ENCODE measurements around the gene WRNIP1. TPM values are rescaled to one million over a fixed set of nuclear protein-coding genes. Genes with fewer than 3 reads are reported as not detected.

Gene WRNIP1
- total RNA-seq, 1 donor from 2014 or later = 25.3 TPM

DNA sequence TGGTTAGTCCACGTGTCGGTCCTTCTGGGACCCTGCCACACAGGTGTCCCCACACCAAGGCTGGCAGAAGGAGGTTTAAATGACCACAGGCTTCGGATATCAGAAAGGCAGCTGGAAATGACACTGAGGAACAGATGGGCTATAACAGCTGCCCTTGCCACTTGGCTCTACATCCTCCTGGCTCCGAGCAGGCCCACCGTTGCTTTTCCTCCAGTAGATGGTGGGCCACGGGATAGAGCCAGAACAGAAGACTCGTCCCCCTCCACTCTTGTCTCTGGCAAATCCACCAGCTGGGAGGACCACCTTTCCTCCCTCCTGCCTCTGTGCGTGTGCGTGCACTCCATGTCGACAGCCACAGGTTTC, 17.6 kb downstream of the WRNIP1 start:
- peaks cover 6% of the 10 kb centered on the region for H3K4me1 ChIP-seq
- H3F3A ChIP-seq (ENCODE audit: low read depth) = no peaks in the 10 kb centered on the region
- no peak overlapping the region for H2AFZ ChIP-seq (replicated peaks)
- H3K4me3 ChIP-seq = no peak overlapping the region
- peaks cover 20% of the 10 kb centered on the region for H3K79me2 ChIP-seq (ENCODE audit: low read depth)
- peaks cover 50% of the 10 kb centered on the region for H3K36me3 Mint-ChIP-seq
- no peak overlapping the region for H3K4me3 Mint-ChIP-seq
- no peak overlapping the region for H3K27ac Mint-ChIP-seq
- no peaks in the 10 kb centered on the region for H3K36me3 ChIP-seq
- no peak overlapping the region for H3K9ac ChIP-seq
- TF ChIP-seq EZH2 (IDR thresholded peaks at IDR 0.05) = no peak
- no peak for TF ChIP-seq EZH2phosphoT487 (IDR thresholded peaks at IDR 0.05)
- TF ChIP-seq, protein P1, sequence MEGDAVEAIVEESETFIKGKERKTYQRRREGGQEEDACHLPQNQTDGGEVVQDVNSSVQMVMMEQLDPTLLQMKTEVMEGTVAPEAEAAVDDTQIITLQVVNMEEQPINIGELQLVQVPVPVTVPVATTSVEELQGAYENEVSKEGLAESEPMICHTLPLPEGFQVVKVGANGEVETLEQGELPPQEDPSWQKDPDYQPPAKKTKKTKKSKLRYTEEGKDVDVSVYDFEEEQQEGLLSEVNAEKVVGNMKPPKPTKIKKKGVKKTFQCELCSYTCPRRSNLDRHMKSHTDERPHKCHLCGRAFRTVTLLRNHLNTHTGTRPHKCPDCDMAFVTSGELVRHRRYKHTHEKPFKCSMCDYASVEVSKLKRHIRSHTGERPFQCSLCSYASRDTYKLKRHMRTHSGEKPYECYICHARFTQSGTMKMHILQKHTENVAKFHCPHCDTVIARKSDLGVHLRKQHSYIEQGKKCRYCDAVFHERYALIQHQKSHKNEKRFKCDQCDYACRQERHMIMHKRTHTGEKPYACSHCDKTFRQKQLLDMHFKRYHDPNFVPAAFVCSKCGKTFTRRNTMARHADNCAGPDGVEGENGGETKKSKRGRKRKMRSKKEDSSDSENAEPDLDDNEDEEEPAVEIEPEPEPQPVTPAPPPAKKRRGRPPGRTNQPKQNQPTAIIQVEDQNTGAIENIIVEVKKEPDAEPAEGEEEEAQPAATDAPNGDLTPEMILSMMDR (IDR thresholded peaks at IDR 0.05) = no peak
- DNase-seq (ENCODE audit: low spot score) = no peak
- peaks cover 31% of the 10 kb centered on the region for H4K20me1 ChIP-seq (ENCODE audit: low read depth)
- peaks cover 20% of the 10 kb centered on the region for H3K4me1 Mint-ChIP-seq
- no peaks in the 10 kb centered on the region for H3K27me3 ChIP-seq
- no peaks in the 10 kb centered on the region for H3K9me3 Mint-ChIP-seq
- H3K4me2 ChIP-seq = no peak overlapping the region
- H3K27ac ChIP-seq = no peak overlapping the region
- H3K9me3 ChIP-seq (ENCODE audit: low read depth) = no peaks in the 10 kb centered on the region
- H3K27me3 Mint-ChIP-seq (ENCODE audit: insufficient read depth, low read depth) = peaks cover 5% of the 10 kb centered on the region

DNA sequence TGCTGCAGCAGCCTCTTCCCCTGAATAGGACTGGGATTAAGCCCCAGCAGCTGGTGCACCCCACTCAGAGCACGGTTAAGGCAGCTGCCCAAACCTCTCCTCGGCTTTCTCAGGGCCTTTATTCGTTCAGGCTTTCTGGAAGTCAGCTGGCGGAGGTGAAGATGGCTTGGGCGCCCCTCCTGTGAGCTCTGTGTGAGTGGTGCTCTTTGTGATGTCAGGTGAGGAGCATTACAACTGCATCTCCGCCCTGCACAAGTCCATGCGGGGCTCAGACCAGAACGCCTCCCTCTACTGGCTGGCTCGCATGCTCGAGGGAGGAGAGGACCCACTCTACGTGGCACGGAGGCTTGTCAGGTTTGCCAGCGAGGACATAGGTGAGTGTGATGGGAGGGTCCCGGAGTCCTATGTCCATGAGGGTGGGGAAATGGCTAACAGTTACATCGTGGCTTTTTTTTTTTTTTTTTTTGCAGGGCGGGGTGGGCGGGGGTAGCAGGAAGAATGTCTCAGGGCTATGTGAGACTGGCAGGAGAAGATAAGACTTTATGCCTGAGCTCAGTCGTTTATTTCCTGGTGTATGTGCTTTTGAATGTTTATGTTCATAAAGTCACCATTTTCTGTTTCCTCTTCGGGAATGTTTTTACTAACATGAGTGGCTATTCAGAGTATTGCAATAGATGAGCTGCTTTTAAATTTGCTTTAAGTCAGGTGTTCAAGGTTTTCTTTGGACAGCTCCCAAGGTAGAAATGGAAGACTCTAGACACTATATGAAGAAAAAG, 18.2 kb downstream of the WRNIP1 start:
- no peaks in the 10 kb centered on the region for H3F3A ChIP-seq (ENCODE audit: low read depth)
- peaks cover 14% of the 10 kb centered on the region for H3K79me2 ChIP-seq (ENCODE audit: low read depth)
- no peak for TF ChIP-seq EZH2phosphoT487 (IDR thresholded peaks at IDR 0.05)
- TF ChIP-seq, protein P1 (IDR thresholded peaks at IDR 0.05) = peak; percentile 28
- DNase-seq (ENCODE audit: low spot score) = peak; percentile 30
- no peaks in the 10 kb centered on the region for H3K9me3 Mint-ChIP-seq
- peaks cover 47% of the 10 kb centered on the region for H3K36me3 Mint-ChIP-seq
- H3K9ac ChIP-seq = no peak overlapping the region
- H3K4me1 ChIP-seq = peaks cover 6% of the 10 kb centered on the region
- H3K4me1 Mint-ChIP-seq = peaks cover 20% of the 10 kb centered on the region
- no peaks in the 10 kb centered on the region for H3K9me3 ChIP-seq (ENCODE audit: low read depth)
- H3K36me3 ChIP-seq = no peaks in the 10 kb centered on the region
- peaks cover 27% of the 10 kb centered on the region for H4K20me1 ChIP-seq (ENCODE audit: low read depth)
- H3K4me3 Mint-ChIP-seq = no peak overlapping the region
- H3K4me3 ChIP-seq = no peak overlapping the region
- H3K4me2 ChIP-seq = no peak overlapping the region
- no peaks in the 10 kb centered on the region for H3K27me3 ChIP-seq
- H2AFZ ChIP-seq (replicated peaks) = no peak overlapping the region
- H3K27ac Mint-ChIP-seq = no peak overlapping the region
- peaks cover 5% of the 10 kb centered on the region for H3K27me3 Mint-ChIP-seq (ENCODE audit: insufficient read depth, low read depth)
- no peak overlapping the region for H3K27ac ChIP-seq

DNA sequence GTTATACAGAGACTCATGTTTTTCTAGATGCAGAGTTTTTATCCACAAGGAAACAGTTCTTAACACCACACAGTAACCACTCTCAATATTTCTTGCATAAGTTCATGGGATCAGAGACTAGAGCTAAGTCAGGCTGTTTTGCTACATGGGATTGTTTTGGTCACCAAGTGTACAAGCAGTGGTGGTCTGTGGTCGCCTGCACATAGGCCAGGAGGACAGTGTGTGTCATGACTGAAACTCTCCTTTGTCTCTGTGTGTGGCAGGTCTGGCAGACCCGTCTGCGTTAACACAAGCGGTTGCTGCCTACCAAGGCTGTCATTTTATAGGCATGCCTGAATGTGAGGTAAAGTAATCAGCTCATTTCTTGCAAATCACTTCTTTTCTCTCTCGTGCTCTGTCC, 18.9 kb downstream of the WRNIP1 start:
- H3K36me3 Mint-ChIP-seq = peaks cover 41% of the 10 kb centered on the region
- H3K4me3 Mint-ChIP-seq = no peak overlapping the region

More for the DNA sequence above, 18.9 kb downstream of the WRNIP1 start:
- H2AFZ ChIP-seq (replicated peaks) = no peak overlapping the region
- TF ChIP-seq, protein P1 (IDR thresholded peaks at IDR 0.05) = no peak
- TF ChIP-seq EZH2 (IDR thresholded peaks at IDR 0.05) (no peak), EZH2phosphoT487 (IDR thresholded peaks at IDR 0.05) (no peak)
- H3K4me3 ChIP-seq = no peak overlapping the region
- no peak overlapping the region for H3K4me2 ChIP-seq
- H3K27me3 ChIP-seq = no peaks in the 10 kb centered on the region
- H3F3A ChIP-seq (ENCODE audit: low read depth) = no peaks in the 10 kb centered on the region
- H3K36me3 ChIP-seq = no peaks in the 10 kb centered on the region
- H3K9ac ChIP-seq = no peak overlapping the region
- Mint-ChIP-seq H3K4me1 (peaks cover 20% of the 10 kb centered on the region), H3K27me3 (ENCODE audit: insufficient read depth, low read depth) (peaks cover 5% of the 10 kb centered on the region), H3K9me3 (no peaks in the 10 kb centered on the region), H3K27ac (no peak overlapping the region)
- DNase-seq (ENCODE audit: low spot score) = no peak
- peaks cover 13% of the 10 kb centered on the region for H3K79me2 ChIP-seq (ENCODE audit: low read depth)
- peaks cover 6% of the 10 kb centered on the region for H3K4me1 ChIP-seq
- H4K20me1 ChIP-seq (ENCODE audit: low read depth) = peaks cover 27% of the 10 kb centered on the region
- no peaks in the 10 kb centered on the region for H3K9me3 ChIP-seq (ENCODE audit: low read depth)
- no peak overlapping the region for H3K27ac ChIP-seq

Data from neural progenitor cell (in vitro differentiated cells).